GOT3 (cell line): Measurements from ENCODE around the gene HUNK.

Source experiments
- DNase-seq: peaks from one replicate; lab custom pipeline; 2025; ENCODE audit warnings: mixed read lengths; lab: John Stamatoyannopoulos, UW

The HUNK gene

DNA sequence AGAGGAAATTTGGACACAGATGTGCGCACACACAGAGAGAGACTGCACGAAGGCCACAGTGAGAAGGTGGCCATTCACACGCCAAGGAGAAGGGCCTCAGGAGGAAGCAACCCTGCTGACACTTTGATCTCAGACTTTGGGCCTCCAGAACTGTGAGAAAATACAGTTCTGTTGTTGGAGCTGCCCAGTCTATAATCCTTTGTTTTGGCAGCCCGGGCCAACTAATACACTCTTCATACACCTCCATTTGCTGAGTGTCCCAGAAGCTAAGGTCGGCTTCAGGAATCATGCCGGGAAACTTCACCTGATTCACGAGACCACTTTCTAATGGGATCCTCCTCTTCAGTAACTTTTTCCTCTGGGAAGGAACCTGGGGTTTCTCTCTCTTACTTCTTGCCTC is 23.2 kb downstream of the HUNK start:
- DNase-seq: no peak

GRCh38 chr21:31897311-31897710 is 24.5 kb downstream of the HUNK start:
- DNase-seq: no peak

GRCh38 chr21:31898933-31899630 is 26.3 kb downstream of the HUNK start:
- DNase-seq: no peak

GRCh38 chr21:31900121-31900895 is 27.5 kb downstream of the HUNK start:
- DNase-seq: no peak

GRCh38 chr21:31901315-31901714 is 28.5 kb downstream of the HUNK start:
- no peak for DNase-seq

- DNase-seq: no peak
Measured at GRCh38 chr21:31902438-31902837, 29.6 kb downstream of the HUNK start.

GRCh38 chr21:31903896-31904295 is 31.1 kb downstream of the HUNK start:
- DNase-seq: no peak

GRCh38 chr21:31905503-31906451 is 33.0 kb downstream of the HUNK start:
- no peak for DNase-seq

DNA sequence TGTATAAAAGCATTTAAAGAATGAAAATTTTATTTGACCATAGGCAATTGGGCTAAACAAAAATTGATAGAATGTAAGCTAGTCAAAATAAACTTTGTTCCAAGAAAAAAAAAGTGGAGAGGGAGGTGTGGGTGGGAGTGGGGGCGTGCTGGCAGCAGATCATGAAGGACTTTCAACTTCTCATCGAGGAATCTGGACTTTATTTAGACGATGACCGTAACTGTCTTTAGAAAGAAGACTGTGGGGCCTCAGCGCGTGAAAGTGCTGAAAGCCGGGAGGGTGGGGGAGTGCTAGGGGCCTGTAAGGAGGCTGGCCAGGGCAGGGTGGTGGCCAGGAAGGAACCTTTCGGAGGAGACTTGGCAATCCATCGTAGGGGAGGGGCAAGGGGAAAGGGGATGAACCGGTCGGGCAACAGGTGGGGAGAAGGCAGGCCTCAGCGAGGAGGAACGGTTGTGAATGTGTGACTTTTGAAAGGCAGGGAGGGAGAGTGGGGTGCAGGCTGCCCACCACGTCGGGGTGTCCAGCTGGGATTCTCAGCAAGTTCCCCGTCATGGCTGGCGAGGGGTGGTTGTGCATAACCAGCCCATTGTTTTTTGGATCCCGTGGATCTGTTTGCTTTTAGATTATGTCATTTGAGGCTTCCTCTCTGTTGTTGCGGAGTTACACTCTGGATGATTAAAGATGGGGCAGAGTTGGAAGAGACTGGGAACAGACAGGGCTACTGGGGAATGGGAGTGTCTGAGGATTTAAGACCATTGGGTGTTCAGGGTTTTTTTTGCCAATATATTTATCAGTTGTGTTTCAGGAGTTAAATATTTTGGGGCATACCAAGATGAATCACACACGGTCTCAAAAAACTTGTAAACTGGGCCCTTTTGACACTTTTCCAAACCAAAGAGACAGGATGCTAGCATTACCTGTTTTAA is 35.5 kb downstream of the HUNK start:
- no peak for DNase-seq

GRCh38 chr21:31909153-31910073 is 36.6 kb downstream of the HUNK start:
- no peak for DNase-seq

GRCh38 chr21:31910074-31910470 is 37.3 kb downstream of the HUNK start:
- DNase-seq: no peak

GRCh38 chr21:31911138-31911907 is 38.5 kb downstream of the HUNK start:
- DNase-seq: no peak

DNA sequence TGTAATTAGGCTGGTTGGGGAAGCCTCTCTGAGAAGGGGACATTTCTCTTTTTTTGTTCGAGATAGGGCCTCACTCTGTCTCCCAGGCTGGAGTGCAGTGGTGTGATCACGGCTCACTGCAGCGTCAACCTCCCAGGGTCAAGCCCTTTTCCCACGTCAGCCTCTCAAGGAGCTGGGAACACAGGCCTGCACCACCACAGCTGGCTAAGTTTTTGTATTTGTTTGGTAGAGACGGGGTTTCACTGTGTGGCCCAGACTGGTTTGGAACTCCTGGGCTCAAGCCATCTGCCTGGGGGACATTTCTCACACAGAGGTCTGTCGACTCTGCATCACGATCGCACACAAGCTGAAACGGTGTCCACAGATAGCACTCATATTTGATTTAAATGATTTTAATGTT is 39.7 kb downstream of the HUNK start:
- DNase-seq: no peak

GRCh38 chr21:31913182-31913608 is 40.4 kb downstream of the HUNK start:
- no peak for DNase-seq

DNA sequence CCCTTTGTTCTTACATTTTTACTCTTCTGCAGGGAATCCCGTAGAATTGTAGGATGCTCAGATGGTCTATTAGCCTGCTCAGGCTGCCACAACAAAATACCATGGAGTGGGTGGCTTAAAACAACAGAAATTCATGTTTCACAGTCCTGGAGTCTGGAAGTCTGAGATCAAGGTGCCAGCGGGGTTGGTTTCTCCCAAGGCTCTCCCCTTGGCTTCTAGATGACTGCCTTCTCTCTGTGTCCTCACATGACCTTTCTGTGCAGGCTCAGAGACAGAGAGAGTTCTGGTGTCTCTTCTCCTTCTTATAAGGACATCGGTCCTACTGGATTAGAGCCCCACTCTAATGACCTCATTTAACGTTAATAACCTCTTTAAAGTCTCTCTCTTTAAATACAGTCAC is 41.7 kb downstream of the HUNK start:
- DNase-seq: no peak

DNA sequence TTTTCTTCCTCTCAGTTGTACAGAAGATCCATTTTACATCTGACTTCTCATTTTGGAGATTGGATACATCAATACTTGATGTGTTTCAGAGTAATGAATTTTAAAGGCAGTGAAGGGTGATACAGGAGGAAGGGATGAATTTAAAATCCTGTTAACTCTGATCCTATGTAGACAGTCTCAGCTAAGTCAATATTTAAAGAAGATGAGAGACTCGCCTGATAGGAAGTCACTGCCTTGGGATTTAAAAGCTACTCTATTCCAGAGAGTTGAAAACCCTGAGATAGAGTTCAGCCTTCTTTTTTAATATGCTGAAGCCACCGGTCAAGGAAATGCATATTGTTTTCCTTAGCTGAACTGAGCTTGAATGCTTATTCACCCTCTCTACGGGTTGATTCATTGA is 42.7 kb downstream of the HUNK start:
- DNase-seq: no peak

DNA sequence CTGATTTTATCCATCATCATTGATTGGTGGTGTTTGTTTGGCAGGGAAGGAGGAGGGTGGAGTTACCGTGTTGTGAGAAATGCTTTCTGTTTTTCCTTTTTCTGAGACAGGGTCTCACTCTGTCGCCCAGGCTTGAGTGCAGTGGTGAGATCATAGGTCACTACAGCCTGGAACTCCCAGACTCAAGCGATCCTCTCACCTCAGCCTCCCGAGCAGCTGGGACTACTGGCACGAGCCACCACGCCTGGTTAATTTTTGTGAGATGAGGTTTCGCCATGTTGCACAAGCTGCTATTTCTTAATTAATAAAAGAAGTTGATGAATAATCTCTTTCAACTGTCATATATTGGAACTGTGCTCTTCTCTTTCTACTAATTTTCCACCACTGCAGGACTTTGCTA is 44.3 kb downstream of the HUNK start:
- DNase-seq: no peak

DNA sequence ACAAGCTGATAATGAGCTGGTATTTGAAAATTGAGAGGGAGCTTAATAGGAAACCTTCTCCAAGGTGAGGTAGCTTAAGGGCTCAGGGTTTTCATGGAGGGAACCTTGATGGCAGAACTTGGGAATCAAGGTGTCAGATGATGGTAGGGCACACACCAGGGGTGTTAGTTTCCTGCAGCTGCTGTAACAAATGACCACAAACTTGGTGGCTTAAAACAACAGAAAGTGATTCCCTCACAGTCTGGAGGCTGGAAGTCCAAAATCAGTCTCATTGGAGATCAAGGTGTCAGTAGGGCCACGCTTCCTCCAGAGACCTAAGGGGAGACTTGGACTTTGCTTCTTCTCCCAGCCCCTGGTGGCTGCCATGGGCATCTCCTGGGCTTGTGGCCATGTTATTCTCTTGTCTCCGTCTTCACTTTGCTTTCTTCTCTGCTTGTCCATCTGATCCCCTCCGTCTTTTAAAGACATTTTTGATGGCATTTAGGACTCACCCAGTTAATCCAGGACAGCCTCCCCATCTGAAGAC is 45.5 kb downstream of the HUNK start:
- no peak for DNase-seq

DNA sequence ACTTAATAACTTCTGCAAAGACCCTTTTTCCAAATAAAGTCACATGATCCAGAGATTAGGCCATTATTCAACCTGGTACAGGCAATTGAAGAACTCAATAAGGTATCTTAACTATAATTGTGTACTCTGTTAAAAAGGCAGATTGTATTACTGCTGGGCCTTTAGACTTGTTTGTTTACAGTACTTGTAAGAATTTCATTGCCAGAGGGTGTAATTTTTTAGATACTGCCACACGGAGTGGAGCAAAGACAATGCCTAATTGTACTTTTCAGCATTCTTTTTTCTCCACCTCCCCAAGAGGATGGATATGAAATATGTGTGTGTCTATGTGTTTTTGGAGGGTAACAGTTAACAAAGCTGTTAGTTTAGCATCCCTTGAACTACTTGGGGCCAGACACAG is 47.5 kb downstream of the HUNK start:
- no peak for DNase-seq
